Measurements from ENCODE around the gene RPL36. TPM values are rescaled to one million over a fixed set of nuclear protein-coding genes. Genes with fewer than 3 reads are reported as not detected.

The RPL36 gene
- total RNA-seq, 2 donors from 2014 or later, result 811 to 1,376 TPM

Other genes starting within 250 kb of the RPL36 start
- not detected for gene ZNRF4, start 234.9 kb upstream of the RPL36 start, total RNA-seq
- 1 to 10 TPM; 2.0 to 2.8 TPM for gene TINCR, start 122.3 kb upstream of the RPL36 start, total RNA-seq
- gene SAFB2, start 67.5 kb upstream of the RPL36 start, total RNA-seq, result 100 to 1,000 TPM; 241 to 255 TPM
- gene SAFB, start 67.2 kb upstream of the RPL36 start, total RNA-seq, result 100 to 1,000 TPM; 173 to 183 TPM
- gene MICOS13, start 9.8 kb upstream of the RPL36 start, total RNA-seq, result 10 to 100 TPM; 26.9 to 27.9 TPM
- gene HSD11B1L, start 9.3 kb upstream of the RPL36 start, total RNA-seq, result 1 to 10 TPM; 1.4 to 3.1 TPM
- gene LONP1, start 29.9 kb downstream of the RPL36 start, total RNA-seq, result 10 to 100 TPM; 61.0 to 65.2 TPM
- gene CATSPERD, start 30.3 kb downstream of the RPL36 start, total RNA-seq, result not detected
- gene PRR22, start 94.5 kb downstream of the RPL36 start, total RNA-seq, result 1 to 10 TPM; 3.8 to 3.9 TPM
- 100 to 1,000 TPM; 128 to 131 TPM for gene DUS3L, start 100.9 kb downstream of the RPL36 start, total RNA-seq
- under 1 TPM; 0.35 to 0.39 TPM for gene NRTN, start 114.8 kb downstream of the RPL36 start, total RNA-seq
- gene FUT6, start 149.4 kb downstream of the RPL36 start, total RNA-seq, result not detected
- under 1 TPM in 1 of 2 donors, not detected in 1; 0.50 TPM for gene FUT3, start 161.2 kb downstream of the RPL36 start, total RNA-seq
- gene FUT5, start 180.2 kb downstream of the RPL36 start, total RNA-seq, result 1 to 10 TPM; 2.2 to 3.7 TPM
- gene NDUFA11, start 213.5 kb downstream of the RPL36 start, total RNA-seq, result 100 to 1,000 TPM; 102 to 108 TPM
- gene VMAC, start 214.6 kb downstream of the RPL36 start, total RNA-seq, result 10 to 100 TPM; 24.6 TPM
- 10 to 100 TPM; 41.0 to 47.1 TPM for gene CAPS, start 224.0 kb downstream of the RPL36 start, total RNA-seq